CD14-positive monocyte (primary cell): Measurements from ENCODE around the gene CYTH4. TPM values are rescaled to one million over a fixed set of nuclear protein-coding genes. Genes with fewer than 3 reads are reported as not detected.

Experiments used
- DNase-seq, 3 donors: peaks; one replicate each; pipeline ENCODE4 v3.0.0-alpha.2; 2011 to 2022
- H2AFZ ChIP-seq: 2 replicates; pipeline ENCODE4 v1.6.0; 2012; ENCODE audit warnings: mild to moderate bottlenecking, low read depth, low read length, inconsistent platforms; ENCODE audit not compliant: insufficient read depth, poor library complexity, severe bottlenecking
- H3K27ac ChIP-seq, 2 donors: 1 replicate in 1 of 2; 2 replicates in 1 of 2; pipeline ENCODE4 v1.5.1; 2012 to 2013; ENCODE audit warnings: low read length in 2 of 2, control low read depth in 1 of 2, inconsistent platforms in 1 of 2, low read depth in 1 of 2, mild to moderate bottlenecking in 1 of 2
- H3K27me3 ChIP-seq, 2 donors: one replicate each; pipeline versions ENCODE4 v1.6.0 to v1.6.1; 2011 to 2013; ENCODE audit warnings: low read length in 2 of 2; ENCODE audit not compliant: control insufficient read depth in 2 of 2, insufficient read depth in 2 of 2
- H3K36me3 ChIP-seq, 2 donors: replicated peaks in 1 of 2; 1 replicate in 1 of 2; 2 replicates in 1 of 2; pipeline versions ENCODE4 v1.5.1 to v1.6.1; 2012 to 2013; ENCODE audit warnings: low read length in 2 of 2, control low read depth in 1 of 2, inconsistent platforms in 1 of 2, mild to moderate bottlenecking in 1 of 2; ENCODE audit not compliant: insufficient read depth in 2 of 2, control insufficient read depth in 1 of 2
- H3K4me1 ChIP-seq, 2 donors: 1 replicate in 1 of 2; 2 replicates in 1 of 2; pipeline versions ENCODE4 v1.5.1 to v1.6.1; 2012 to 2013; ENCODE audit warnings: low read length in 2 of 2, control low read depth in 1 of 2, inconsistent platforms in 1 of 2, mild to moderate bottlenecking in 1 of 2, moderate library complexity in 1 of 2; ENCODE audit not compliant: insufficient read depth in 2 of 2, control insufficient read depth in 1 of 2
- H3K4me2 ChIP-seq: replicated peaks from 2 replicates; pipeline ENCODE3; 2012; ENCODE audit warnings: low read length, moderate library complexity, mild to moderate bottlenecking; ENCODE audit not compliant: poor library complexity, severe bottlenecking; ENCODE audit errors: extremely low read depth
- H3K4me3 ChIP-seq, 3 experiments: fragments of 200-600 bp in 1 of 3; sonication (generic) in 1 of 3; replicated peaks in 1 of 3; 1 replicate in 2 of 3; 2 replicates in 1 of 3; pipeline ENCODE4 v1.5.1; 2011 to 2013; ENCODE audit warnings: low read length in 3 of 3, mild to moderate bottlenecking in 3 of 3, control low read depth in 2 of 3, low read depth in 2 of 3, inconsistent platforms in 1 of 3, moderate library complexity in 1 of 3
- H3K79me2 ChIP-seq: 2 replicates; pipeline ENCODE4 v1.6.0; 2012; ENCODE audit warnings: mild to moderate bottlenecking, control low read depth, inconsistent platforms, low read length, moderate library complexity; ENCODE audit not compliant: insufficient read depth
- H3K9ac ChIP-seq: 2 replicates; pipeline ENCODE4 v1.6.0; 2017; ENCODE audit warnings: low read length, mild to moderate bottlenecking; ENCODE audit not compliant: insufficient read depth, poor library complexity, severe bottlenecking
- H3K9me3 ChIP-seq, 2 donors: replicated peaks in 1 of 2; 1 replicate in 1 of 2; 2 replicates in 1 of 2; pipeline versions ENCODE4 v1.5.1 to v1.6.1; 2012 to 2013; ENCODE audit warnings: low read length in 2 of 2, control low read depth in 1 of 2; ENCODE audit not compliant: control insufficient read depth in 1 of 2, insufficient read depth in 1 of 2
- H4K20me1 ChIP-seq: 2 replicates; pipeline ENCODE4 v1.6.0; 2012; ENCODE audit warnings: mild to moderate bottlenecking, low read length, control low read depth, moderate library complexity; ENCODE audit not compliant: insufficient read depth
- H3K27ac Mint-ChIP-seq, 7 donors: one replicate each; pipeline ENCODE4 v1.8.0; 2020; ENCODE audit warnings: mild to moderate bottlenecking in 7 of 7, mixed read lengths in 7 of 7, moderate library complexity in 6 of 7, inconsistent platforms in 2 of 7
- H3K27me3 Mint-ChIP-seq, 3 donors: one replicate each; pipeline ENCODE4 v1.8.0; 2021 to 2022; ENCODE audit warnings: low read depth in 3 of 3, mild to moderate bottlenecking in 3 of 3, mixed read lengths in 3 of 3, moderate library complexity in 3 of 3, inconsistent platforms in 1 of 3
- H3K36me3 Mint-ChIP-seq, 2 donors: one replicate each; pipeline ENCODE4 v1.8.0; 2020; ENCODE audit warnings: mixed read lengths in 2 of 2, inconsistent platforms in 1 of 2, mild to moderate bottlenecking in 1 of 2
- H3K4me1 Mint-ChIP-seq: one replicate; pipeline ENCODE4 v1.8.0; 2020; ENCODE audit warnings: mild to moderate bottlenecking, mixed read lengths
- H3K4me3 Mint-ChIP-seq, 2 donors: one replicate each; pipeline ENCODE4 v1.8.0; 2020; ENCODE audit warnings: mild to moderate bottlenecking in 2 of 2, mixed read lengths in 2 of 2, moderate library complexity in 1 of 2
- H3K9me3 Mint-ChIP-seq, 7 donors: one replicate each; pipeline ENCODE4 v1.8.0; 2020 to 2022; ENCODE audit warnings: mixed read lengths in 7 of 7, mild to moderate bottlenecking in 6 of 7, moderate library complexity in 6 of 7, inconsistent platforms in 2 of 7
- CTCF ChIP-seq: fragments of 200-600 bp; IDR thresholded peaks from one replicate; pipeline ENCODE4 v1.8.0; 2022; ENCODE audit warnings: antibody characterized with exemption, mild to moderate bottlenecking
- WGBS: methylation state at CpG from one replicate; pipeline ENCODE4 v1.1.5; 2013; ENCODE audit warnings: missing lambda C conversion rate; ENCODE audit not compliant: insufficient coverage; 5-methylcytosine and 5-hydroxymethylcytosine counted together
- intact Hi-C, 2 donors: fragments of 100-400 bp; cut with micrococcal nuclease; formaldehyde crosslinking; loops; one replicate each; pipeline versions ENCODE4 v1.15.0 to v1.15.1; 2023
- polyA plus RNA-seq, 3 donors: library from polyadenylated mRNA; depleted of rRNA in 1 of 3; unstranded in 2 of 3; stranded (reverse) in 1 of 3; fragments of 300-500 nt in 2 of 3; fragments of >200 nt in 1 of 3; fragmentation: Illumina TruSeq in 2 of 3; gene quantifications; 1 replicate in 2 of 3; 2 replicates in 1 of 3; pipeline ENCODE4 v1.2.3, GENCODE V29; 2012 to 2021

Gene CYTH4
- polyA plus RNA-seq, 3 donors: 51.0 to 254 (median 70.0) TPM

- no peak overlapping the region for H2AFZ ChIP-seq
- no peaks in the 10 kb centered on the region for H4K20me1 ChIP-seq
- intact Hi-C loops: no loop called here
- Mint-ChIP-seq H3K36me3 (no peaks in the 10 kb centered on the region), H3K9me3 (peaks cover 0 to 2% (median 0%) of the 10 kb centered on the region in 7 donors), H3K4me1 (no peaks in the 10 kb centered on the region), H3K27me3 (peaks cover 3 to 12% (median 3%) of the 10 kb centered on the region in 3 donors), H3K27ac (peak overlapping the region in 1 of 7 donors; percentile 21), H3K4me3 (no peak overlapping the region)
- H3K9me3 ChIP-seq: no peaks in the 10 kb centered on the region
- DNase-seq: no peak
- H3K4me1 ChIP-seq: no peaks in the 10 kb centered on the region
- H3K9ac ChIP-seq: no peak overlapping the region
- H3K36me3 ChIP-seq: no peaks in the 10 kb centered on the region
- no peaks in the 10 kb centered on the region for H3K79me2 ChIP-seq
- TF ChIP-seq CTCF: no peak
- no peaks in the 10 kb centered on the region for H3K27me3 ChIP-seq
- no peak overlapping the region for H3K4me2 ChIP-seq
- no peak overlapping the region for H3K27ac ChIP-seq
- WGBS: 87% methylated on average over 7 of the region's 7 CpGs
- H3K4me3 ChIP-seq: no peak overlapping the region
These were observed 70.2 kb downstream of the CYTH4 start for GRCh38 chr22:37352481-37352880.

GRCh38 chr22:37353839-37354238, 71.5 kb downstream of the CYTH4 start:
- no peak for DNase-seq
- H3K36me3 Mint-ChIP-seq: no peaks in the 10 kb centered on the region
- no peak overlapping the region for H3K4me3 Mint-ChIP-seq
- peaks cover 3 to 12% (median 6%) of the 10 kb centered on the region in 3 donors for H3K27me3 Mint-ChIP-seq
- Histone ChIP-seq H3K9ac (no peak overlapping the region), H3K27ac (no peak overlapping the region), H3K4me3 (no peak overlapping the region), H4K20me1 (no peaks in the 10 kb centered on the region), H3K27me3 (no peaks in the 10 kb centered on the region), H3K79me2 (no peaks in the 10 kb centered on the region), H3K36me3 (no peaks in the 10 kb centered on the region), H3K4me2 (no peak overlapping the region), H3K9me3 (no peaks in the 10 kb centered on the region), H3K4me1 (no peaks in the 10 kb centered on the region), H2AFZ (no peak overlapping the region)
- H3K9me3 Mint-ChIP-seq: peaks cover 0 to 2% (median 0%) of the 10 kb centered on the region in 7 donors
- intact Hi-C loops: no loop called here
- H3K4me1 Mint-ChIP-seq: peaks cover 4% of the 10 kb centered on the region
- H3K27ac Mint-ChIP-seq: no peak overlapping the region
- no peak for TF ChIP-seq CTCF
- WGBS: 87% methylated on average over 15 of the region's 16 CpGs
